Measurements from ENCODE around the gene FRMD6.

Gene FRMD6

DNA sequence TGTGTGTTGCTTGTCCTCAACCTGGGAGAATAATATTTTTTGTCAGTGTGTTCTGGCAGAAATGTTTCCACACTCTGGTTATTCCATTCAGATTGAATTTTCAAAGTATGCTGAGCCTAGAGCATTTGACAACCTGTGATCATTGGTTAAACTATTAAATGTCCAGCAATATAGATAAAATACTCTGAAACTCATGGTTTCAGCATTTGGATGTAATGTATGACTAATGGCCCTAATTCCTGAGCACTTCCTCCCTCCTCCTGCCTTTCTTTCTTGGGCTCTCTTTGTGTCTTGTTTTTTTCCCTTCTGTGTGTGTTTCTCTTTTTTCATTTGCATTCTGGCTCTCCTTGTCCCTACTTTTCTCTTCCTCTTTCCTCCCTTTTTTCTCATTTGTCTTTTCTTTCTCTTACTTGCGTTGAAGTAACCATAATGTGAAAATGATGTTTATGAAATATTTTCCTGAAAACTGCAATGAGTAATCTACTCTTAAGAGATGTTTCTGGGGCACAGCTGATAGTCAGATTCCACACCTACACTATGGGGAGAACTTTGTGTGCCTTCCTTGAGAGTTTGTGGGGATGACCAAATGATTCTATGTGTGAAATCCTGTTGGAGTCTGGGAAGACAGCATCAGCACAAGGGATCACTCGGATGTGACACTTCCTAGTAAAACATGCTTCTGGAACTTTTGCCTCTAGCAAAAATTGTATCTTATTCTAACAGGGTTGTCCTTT is 74.6 kb downstream of the FRMD6 start (continued):
- TF ChIP-seq ZFP3 (CRISPR knock-in tag; IDR thresholded peaks at IDR 0.05) (no peak), TCF4 (CRISPR knock-in tag; IDR thresholded peaks at IDR 0.05; ENCODE audit: borderline replicate concordance) (no peak), CSDC2 (CRISPR knock-in tag; IDR thresholded peaks at IDR 0.05) (no peak), ARNTL (CRISPR knock-in tag; IDR thresholded peaks at IDR 0.05; ENCODE audit: borderline replicate concordance, low read depth) (no peak), PPARA (CRISPR knock-in tag; IDR thresholded peaks at IDR 0.05; ENCODE audit: borderline replicate concordance) (no peak), ESRRG (CRISPR knock-in tag; IDR thresholded peaks at IDR 0.05) (no peak), OSR1 (CRISPR knock-in tag; IDR thresholded peaks at IDR 0.05) (no peak)

DNA sequence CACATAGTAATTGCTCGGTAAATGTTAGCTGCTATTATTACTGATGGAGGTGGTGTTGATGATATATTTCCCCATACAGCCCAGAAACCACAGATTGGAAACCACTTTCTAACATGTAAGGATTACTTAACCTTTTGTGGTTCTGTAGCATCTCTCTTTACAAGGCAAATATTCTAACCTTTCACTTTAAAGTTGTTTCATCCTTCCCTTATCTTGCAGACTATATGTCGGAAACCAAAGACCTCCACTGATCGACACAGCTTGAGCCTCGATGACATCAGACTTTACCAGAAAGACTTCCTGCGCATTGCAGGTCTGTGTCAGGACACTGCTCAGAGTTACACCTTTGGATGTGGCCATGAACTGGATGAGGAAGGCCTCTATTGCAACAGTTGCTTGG is 75.8 kb downstream of the FRMD6 start:
- ATAC-seq, result no peak
- TF ChIP-seq ZFP30 (CRISPR knock-in tag; IDR thresholded peaks at IDR 0.05) (no peak), ZC3H10 (CRISPR knock-in tag; IDR thresholded peaks at IDR 0.05) (no peak), ZNF565 (CRISPR knock-in tag; conservative IDR thresholded peaks at IDR 0.05; ENCODE audit: low read depth) (no peak), ZNF8 (CRISPR knock-in tag; IDR thresholded peaks at IDR 0.05) (no peak), TCF4 (CRISPR knock-in tag; IDR thresholded peaks at IDR 0.05; ENCODE audit: borderline replicate concordance) (no peak)
- TF ChIP-seq, protein P1, sequence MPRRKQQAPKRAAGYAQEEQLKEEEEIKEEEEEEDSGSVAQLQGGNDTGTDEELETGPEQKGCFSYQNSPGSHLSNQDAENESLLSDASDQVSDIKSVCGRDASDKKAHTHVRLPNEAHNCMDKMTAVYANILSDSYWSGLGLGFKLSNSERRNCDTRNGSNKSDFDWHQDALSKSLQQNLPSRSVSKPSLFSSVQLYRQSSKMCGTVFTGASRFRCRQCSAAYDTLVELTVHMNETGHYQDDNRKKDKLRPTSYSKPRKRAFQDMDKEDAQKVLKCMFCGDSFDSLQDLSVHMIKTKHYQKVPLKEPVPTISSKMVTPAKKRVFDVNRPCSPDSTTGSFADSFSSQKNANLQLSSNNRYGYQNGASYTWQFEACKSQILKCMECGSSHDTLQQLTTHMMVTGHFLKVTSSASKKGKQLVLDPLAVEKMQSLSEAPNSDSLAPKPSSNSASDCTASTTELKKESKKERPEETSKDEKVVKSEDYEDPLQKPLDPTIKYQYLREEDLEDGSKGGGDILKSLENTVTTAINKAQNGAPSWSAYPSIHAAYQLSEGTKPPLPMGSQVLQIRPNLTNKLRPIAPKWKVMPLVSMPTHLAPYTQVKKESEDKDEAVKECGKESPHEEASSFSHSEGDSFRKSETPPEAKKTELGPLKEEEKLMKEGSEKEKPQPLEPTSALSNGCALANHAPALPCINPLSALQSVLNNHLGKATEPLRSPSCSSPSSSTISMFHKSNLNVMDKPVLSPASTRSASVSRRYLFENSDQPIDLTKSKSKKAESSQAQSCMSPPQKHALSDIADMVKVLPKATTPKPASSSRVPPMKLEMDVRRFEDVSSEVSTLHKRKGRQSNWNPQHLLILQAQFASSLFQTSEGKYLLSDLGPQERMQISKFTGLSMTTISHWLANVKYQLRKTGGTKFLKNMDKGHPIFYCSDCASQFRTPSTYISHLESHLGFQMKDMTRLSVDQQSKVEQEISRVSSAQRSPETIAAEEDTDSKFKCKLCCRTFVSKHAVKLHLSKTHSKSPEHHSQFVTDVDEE (CRISPR knock-in tag; IDR thresholded peaks at IDR 0.05), result no peak

DNA sequence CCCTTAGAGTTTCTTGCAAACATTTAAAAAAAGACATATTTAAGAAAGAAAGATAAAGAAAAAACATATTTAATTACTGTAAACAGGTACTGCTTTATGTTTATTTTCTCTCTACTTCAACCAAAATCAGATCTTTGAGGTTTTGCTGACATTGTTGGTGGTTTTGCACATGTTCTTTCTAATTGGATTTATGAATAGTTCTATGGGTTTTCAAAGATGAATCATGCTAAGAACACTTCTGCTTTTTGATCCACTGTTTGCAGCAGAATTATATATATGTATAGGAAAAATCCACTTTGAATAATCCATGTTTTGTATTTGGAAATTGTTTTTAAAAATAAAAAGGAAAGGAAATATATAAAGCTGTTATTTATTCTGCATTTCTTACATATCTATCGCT is 78.4 kb downstream of the FRMD6 start:
- no peak for ATAC-seq
- TF ChIP-seq RARB (CRISPR knock-in tag; IDR thresholded peaks at IDR 0.05) (no peak; the same call in 1 of the 2 replicates), ZNF565 (CRISPR knock-in tag; conservative IDR thresholded peaks at IDR 0.05; ENCODE audit: low read depth) (no peak), ZFP30 (CRISPR knock-in tag; IDR thresholded peaks at IDR 0.05) (no peak), ZC3H10 (CRISPR knock-in tag; IDR thresholded peaks at IDR 0.05) (no peak), OSR1 (CRISPR knock-in tag; IDR thresholded peaks at IDR 0.05) (no peak), ISL1 (CRISPR knock-in tag; IDR thresholded peaks at IDR 0.05) (no peak), ESRRG (CRISPR knock-in tag; IDR thresholded peaks at IDR 0.05) (no peak), TOX (CRISPR knock-in tag; IDR thresholded peaks at IDR 0.05; ENCODE audit: borderline replicate concordance) (no peak), BACH2 (CRISPR knock-in tag; IDR thresholded peaks at IDR 0.05; ENCODE audit: borderline replicate concordance) (no peak), ZFP3 (CRISPR knock-in tag; IDR thresholded peaks at IDR 0.05) (no peak), SNAI2 (CRISPR knock-in tag; IDR thresholded peaks at IDR 0.05) (no peak), ARNTL (CRISPR knock-in tag; IDR thresholded peaks at IDR 0.05; ENCODE audit: borderline replicate concordance, low read depth) (no peak)
- TF ChIP-seq, protein P2, sequence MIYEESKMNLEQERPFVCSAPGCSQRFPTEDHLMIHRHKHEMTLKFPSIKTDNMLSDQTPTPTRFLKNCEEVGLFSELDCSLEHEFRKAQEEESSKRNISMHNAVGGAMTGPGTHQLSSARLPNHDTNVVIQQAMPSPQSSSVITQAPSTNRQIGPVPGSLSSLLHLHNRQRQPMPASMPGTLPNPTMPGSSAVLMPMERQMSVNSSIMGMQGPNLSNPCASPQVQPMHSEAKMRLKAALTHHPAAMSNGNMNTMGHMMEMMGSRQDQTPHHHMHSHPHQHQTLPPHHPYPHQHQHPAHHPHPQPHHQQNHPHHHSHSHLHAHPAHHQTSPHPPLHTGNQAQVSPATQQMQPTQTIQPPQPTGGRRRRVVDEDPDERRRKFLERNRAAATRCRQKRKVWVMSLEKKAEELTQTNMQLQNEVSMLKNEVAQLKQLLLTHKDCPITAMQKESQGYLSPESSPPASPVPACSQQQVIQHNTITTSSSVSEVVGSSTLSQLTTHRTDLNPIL (CRISPR knock-in tag; IDR thresholded peaks at IDR 0.05; ENCODE audit: low read depth), result no peak
- TF ChIP-seq, protein P1 (CRISPR knock-in tag; IDR thresholded peaks at IDR 0.05), result no peak
- TF ChIP-seq, protein P3, sequence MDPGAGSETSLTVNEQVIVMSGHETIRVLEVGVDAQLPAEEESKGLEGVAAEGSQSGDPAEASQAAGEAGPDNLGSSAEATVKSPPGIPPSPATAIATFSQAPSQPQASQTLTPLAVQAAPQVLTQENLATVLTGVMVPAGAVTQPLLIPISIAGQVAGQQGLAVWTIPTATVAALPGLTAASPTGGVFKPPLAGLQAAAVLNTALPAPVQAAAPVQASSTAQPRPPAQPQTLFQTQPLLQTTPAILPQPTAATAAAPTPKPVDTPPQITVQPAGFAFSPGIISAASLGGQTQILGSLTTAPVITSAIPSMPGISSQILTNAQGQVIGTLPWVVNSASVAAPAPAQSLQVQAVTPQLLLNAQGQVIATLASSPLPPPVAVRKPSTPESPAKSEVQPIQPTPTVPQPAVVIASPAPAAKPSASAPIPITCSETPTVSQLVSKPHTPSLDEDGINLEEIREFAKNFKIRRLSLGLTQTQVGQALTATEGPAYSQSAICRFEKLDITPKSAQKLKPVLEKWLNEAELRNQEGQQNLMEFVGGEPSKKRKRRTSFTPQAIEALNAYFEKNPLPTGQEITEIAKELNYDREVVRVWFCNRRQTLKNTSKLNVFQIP (CRISPR knock-in tag; IDR thresholded peaks at IDR 0.05; ENCODE audit: borderline replicate concordance, low read depth), result no peak

Measured in SK-N-SH treated with all-trans-retinoic acid at 6 μM for 48 hours (cell line).